DMS153 (cell line): Measurements from ENCODE around the gene ABTB1.
"Not testable (repeated sequence)": the region's sequence is repeated elsewhere in the genome, so short reads cannot be mapped to it uniquely, and the experiment has no call there.

Experiments used
- DNase-seq: peaks from one replicate; lab custom pipeline; 2025; lab: John Stamatoyannopoulos, UW

ABTB1 gene

DNA sequence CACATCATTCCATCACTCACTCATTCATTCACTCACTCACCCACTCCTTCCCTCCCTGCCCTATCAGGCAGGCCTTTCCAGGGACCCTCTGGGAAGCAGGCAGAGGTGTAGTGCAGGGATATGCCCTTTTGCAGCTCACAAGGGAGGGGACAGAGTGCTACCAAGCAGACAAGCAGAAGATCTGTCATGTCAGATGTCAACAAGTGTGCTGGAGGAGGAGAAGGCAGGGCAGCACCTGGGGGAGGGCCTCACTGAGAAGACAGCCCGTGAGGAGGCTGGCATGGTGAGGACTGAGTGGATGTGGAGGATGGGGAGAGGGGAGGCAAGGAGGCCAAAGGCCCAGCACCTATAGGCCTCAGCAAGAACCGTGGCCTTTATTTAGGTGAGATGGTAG lies 15.3 kb downstream of the ABTB1 start:
- no peak for DNase-seq

DNA sequence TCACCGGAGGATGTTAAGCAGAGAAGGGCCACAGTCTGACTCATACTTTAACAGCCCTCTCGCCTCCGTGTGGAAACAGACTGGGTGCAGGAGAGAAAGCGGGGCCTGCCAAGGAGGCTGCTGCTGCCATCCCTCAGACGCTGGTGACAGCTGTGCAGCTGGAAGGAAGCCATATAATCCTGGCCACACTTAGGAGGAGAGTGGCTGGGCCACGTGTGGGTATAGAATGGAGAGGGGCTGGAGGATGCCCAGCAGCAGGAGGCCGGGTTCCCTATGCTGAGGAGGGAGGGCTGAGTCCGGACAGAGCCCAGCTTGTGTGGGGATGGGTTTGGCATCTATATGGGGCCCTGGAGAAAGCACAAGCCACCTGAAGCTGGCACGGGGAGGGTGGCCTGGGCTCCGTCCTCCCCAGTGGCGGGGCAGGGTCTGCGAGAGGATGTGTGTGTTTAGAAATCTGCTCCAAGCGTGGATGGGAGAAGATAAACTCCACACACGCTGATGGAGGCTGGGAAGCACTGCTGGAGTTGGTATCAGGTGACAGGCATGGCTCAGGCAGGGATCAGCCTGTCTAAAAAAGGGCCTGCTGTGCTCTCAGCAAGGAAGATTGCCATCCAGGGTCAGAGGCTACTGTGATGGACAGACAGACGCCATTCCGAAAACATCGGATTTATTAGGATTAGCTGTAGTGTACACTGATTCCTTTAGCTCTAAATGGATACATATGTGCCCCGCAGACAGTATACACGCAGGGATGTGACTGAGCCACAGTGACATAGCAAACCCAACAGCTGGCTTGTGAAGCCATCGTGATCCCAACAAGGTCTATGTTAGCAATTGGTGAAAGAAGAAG lies 15.9 kb downstream of the ABTB1 start:
- no peak for DNase-seq

DNA sequence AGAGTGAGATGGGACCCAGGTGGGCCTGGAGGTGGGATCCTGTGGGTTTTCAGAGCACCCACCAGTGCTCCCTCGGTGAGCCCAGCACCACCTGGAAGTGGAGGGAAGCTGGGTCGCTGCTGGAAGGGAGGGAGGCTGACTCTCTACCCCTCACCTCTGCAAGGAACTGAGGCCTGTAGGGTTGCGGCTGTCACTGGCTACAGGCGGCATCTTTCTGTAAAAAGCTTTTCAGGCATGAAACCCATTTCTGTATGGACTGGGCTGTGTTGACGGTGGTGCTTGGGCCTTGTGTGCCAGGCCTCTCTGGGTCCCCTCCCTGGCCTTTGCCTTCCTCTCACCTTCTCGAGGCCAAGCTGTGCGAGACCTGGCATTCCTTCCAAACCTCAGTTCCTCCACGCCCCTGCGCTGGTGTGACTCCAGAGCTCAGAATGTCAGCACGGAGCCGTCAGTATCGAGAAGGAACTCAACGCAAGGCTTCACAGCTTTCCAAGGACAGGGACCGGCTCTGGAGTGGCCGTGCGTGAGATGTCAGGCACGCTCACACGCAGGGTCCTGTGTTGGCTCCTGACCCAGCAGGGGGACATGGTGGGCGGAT lies 16.6 kb downstream of the ABTB1 start:
- DNase-seq, result no peak

DNA sequence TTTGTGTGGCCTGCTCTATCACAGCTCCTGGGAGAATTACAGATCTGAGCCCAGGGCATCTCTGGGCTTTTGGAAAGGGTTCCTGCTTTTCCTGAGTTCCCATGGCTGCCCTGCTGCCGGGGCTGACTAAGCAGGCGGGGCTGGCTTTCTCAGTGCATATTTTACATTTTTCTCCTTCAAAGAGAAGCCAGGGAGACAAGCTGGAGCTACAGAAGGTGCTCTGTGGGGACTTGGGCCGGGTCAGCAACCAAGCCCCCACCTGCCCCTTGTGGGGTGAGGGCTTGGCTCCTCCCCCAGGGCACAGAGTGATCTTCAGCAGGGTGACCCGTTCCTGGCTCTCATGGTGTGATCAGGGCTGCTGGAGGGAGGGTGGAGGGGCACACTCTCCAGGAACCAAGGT lies 17.4 kb downstream of the ABTB1 start:
- no peak for DNase-seq

DNA sequence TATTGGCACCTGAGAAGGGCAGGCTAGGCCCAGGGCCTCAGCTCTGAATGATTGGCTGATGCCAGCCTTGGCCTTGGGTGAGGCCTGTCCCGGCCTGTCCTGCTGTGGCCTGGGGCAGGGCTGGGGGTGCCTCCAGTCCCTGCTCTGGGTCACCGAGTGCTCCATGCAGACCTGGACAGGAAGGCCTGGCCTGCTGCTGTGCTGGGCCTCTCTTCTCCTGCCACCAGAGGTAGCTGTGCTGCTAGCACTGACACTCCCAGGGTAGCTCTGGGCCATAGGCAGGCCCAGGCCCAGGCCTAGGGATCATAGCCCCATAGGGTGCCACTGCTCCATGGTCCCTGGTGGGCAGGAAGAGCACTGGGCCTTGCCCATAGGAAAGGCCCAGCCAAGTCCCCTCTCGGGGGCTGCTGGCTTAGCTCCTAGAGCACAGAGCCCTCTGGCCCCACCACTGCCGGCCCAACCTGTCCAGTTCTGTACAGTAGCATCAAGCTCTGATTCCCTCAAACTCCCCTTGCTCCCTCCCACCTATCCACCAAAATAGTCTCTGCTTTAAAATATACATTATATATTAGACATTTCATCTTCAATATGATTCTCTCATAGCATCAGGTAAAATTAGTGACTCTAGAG lies 18.2 kb downstream of the ABTB1 start:
- DNase-seq, result peak; percentile 4

DNA sequence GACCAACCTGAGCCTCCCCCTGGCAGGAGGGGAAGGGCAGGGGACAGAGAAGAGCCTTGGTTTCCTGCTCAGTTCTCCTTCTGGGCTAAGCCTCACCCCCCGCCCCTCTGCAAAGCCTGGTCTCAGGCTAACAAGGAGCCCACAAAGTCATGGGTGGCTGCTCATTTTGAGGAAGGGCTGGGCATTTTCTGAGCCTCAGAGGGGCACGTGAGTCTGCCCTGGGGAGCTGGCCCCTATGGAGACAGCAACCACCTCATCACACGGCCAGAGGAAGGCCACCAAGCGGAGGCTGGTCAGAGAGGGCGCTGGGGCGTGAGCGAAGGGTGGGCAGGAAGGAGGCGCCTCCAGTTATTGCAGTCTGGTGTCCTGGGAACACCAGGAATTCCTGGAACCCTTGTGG lies 18.7 kb downstream of the ABTB1 start:
- DNase-seq, result no peak

DNA sequence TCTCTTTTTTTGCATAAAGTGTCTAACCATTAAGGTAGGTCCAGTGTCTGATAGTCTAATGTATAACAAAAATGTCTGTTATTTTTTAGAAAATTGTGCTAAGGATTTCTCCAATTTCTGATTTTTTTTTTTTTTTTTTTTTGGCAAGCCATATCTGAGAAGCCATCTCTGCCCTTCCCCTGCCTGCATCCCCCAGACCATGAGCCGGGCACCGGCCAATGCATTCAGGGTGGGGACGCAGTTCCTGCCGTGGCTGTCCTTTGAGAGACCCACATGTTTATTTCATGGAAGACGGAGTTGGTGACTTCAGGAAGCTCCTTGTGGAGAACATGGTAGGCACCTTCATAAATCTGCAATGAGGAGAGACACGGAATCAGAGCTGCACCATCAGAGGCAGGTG lies 19.2 kb downstream of the ABTB1 start:
- DNase-seq, result no peak

DNA sequence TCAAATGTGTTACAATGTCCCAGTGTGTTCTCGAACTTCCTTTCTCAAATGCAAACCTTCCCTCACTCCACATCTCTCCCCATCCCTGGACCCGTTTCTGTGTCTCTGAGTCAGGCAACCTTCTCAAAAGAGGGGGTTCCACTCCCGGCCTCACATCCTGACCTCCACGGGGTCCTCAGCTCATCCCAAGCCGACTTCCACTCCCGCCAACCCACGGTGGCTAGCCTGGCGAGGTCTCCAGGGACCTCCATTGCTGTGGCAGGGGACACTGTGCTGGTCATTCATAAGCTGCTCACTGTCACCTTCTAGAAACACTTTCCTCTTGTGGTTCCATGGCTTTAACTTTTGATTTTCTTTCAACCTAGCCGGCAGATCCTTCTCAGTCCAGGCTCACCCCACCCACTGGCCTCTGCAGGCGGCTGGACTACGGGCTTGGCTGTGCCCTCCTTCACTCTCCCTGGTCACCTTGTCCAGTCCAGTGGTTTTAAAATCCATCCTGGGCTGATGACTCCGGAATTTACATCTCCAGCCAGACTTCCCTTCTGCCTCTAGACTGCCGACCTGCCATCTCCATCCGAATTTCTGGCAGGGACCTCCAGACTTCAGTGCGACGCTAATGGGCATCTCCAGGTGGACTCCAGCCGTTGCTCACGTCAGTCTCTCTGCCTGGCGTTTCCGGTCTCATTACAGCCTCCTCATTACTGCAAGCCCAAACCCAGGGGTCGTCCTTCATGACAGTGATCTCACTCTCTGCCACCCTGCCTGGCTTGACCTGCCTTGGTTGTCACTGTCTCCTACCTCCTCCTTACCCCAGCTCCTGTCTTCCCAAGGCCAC lies 20.0 kb downstream of the ABTB1 start:
- DNase-seq, result no peak

DNA sequence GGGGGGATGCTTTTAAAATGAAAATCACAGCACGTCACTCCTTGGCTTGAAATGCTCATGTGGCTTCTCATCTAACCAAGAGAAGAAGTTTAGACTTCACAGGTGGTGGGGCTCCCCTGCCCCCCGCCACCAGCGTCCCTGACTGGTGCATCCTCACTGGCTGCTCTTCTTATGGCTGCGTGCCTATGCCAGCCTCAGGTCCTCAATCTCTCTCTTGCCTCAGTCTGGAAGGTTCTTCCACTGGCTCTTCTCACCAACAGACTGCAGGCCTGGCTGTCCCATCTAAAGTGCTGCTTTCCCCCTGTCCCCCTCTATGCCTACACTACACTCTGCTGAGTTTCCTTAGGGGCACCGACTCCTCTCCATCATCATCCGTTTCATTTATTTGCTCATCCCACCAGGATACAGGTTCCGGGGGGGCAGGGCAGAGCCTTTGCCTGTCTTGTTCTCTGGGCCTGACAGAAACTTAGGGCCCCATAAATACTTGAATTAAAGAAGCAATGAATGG lies 20.6 kb downstream of the ABTB1 start:
- DNase-seq, result no peak

DNA sequence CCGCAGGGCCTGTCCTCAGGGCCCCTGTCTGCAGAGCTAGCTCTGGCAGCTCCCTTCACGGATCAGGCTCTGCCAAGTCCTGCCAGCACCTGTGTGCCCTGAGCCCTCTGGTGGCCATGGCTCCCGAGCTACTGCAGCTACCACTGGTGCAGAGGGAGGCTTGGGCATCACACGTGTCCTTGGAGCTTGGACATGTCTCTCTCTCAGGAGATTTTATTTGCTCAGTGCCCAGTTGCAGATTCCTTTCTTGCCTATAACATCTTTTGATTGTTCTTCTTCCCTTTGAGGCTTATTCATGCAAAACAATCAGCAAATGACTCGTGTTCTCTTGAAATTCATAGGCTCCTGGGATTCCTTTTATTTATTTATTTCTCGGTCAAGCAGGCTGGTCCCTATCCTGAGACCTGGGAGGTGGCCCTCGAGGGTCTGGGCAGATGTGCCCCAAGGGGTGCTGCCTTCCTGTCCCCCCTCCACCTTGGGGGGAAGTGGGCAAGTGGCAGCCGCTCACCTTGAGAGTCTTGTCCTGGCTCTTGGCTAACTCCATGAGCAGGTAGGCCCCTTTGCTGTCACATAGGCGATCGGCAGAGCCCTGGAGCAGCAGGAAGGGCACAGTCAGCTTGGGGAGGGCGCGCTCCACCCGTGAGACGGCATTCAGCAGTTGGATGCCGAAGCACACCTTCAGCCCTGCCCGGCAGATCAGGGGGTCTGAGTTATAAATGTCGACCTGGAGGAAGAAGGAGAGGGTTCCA lies 21.9 kb downstream of the ABTB1 start:
- DNase-seq, result peak; percentile 65

DNA sequence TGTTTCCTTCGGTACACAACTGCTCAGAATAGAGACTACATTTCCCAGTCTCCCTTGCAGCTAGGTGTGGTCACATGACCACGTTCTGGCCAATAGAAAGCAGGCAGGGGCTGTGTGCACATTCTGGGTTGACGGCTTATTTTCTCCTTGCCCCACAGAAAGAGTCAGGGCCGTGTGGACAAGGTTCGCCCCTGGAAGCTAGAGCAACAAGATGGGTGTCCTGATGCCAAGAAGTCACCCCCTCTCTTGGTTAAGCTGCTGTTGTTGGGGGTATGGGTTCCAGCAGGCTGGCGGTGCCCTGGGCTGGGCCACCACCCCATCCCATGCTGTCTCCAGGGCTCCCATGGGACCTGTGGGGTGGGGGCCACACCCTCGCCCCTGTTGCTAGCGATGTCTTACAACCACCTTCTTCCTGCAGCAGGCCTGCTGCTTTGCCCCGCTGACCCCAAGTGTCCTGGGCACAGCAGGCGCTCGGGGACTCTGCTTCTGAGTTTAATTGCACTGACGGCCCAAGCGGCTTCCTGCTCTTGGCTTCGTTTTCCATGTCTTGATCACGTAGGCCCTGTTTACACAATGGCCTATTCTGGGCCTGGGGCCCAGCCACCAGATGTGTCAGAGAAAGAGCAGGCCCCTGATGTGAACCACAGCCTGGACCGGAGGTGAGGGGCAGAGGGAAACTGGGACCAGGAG lies 24.9 kb downstream of the ABTB1 start:
- DNase-seq, result peak; percentile 87

DNA sequence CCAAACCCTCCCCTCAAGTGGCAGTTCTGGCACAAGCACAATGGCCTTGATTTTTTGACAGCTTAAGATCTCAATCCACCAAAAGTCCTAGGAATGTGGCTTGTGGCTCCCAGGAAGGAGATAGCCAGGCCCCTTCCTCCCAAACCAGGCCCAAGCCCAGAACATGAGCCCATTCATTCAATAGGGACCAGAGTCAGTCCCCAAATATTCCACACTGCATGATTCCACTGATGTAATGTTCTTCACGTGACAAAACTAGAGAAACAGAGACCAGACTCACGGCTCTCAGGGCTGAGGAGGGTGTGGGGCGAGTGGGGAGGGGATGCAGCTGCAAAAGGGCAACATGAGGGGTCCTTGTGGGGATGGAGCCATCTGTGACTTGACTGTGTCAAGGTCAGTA lies 25.5 kb downstream of the ABTB1 start:
- no peak for DNase-seq

DNA sequence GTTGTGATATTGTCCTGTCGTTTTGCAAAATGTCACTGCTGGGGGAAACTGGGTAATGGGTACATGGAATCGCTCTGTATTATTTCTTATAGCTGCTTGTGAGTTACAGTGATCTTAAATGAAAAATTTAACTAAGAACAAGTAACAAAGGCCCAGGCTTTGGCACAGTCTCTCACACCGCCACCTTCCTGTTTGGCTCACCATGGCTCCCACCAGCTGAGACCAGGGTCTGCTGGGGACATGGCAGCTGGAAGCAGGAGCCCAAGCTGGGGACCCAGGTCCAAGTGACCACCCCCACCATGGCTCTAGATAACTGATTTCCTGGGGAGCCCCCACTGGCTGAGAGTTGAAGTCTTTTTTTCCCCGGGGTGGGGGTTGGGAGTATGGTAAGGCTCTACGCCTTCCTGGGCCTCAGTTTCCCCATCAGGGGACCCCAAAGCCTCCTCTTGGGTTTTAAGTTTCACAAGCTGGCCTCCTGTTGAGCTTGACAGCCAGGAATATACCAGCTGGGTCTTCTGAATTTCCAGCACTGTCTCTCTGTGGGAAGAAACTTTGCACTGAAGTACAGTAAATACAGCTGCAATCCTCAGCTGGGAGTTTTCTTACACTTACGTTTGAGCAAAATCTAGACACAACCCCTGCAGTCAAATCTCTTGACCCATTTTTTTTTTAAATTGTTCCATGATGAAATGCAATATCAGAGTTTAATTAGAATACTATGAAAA lies 26.1 kb downstream of the ABTB1 start:
- DNase-seq, result no peak

DNA sequence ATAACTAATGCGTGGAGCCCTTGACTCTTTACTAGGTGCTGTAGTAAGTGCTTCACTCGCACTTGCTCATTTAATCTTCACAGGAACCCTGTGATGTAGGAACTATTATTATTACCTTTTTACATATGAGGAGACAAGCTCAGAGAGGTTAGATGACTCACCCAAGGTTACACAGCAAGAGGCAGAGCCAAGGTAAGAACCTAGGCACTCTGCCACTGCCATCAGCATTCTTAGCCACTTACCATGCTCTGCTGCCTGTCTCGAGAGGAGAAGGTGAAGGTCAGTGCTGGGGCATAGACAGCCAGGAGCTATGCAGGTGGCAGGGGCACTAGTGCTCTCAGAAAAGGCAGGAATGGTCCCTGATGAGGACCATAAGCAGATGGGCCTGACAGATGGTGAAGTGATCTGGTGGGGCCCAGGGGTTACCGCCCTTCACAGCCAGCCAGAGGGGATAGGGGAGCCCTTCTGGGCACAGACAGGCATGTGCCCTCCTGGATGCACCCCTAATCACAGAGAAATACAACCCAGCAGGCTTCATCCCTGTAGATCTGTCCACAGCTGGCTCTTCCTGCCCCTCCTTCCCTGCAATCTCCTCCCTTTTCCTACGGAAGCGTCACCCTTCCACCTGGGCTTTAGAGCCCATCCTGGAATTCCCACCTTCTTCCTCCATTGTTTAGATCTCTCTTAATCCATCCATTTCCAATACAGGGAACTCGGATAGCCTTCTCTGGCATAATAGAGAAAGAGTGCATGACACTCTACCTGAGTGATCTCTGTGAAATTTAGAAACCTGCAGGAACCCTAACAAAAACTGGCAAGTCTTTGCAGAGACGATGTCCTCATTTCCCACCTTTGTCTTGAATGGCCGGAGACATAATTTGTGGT lies 26.9 kb downstream of the ABTB1 start:
- DNase-seq, result no peak

DNA sequence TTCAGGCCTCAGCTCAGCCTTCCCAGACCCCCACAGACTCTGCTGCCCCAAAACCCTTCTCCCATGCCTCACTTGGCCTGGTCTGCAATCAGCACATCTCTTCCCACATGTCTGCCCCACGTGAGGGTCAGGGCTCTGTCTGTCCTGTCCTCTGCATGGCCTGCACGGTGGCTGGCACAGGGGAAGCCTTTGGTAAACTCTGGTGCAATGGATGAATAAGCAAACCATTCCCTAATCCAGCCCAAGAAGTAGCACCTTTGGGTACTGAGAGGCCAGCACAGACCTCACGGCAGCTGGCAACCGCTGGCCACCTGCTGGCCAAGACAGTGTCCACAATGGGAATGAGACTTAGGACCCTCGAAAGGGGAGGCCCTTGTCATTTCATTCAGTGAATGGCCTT lies 27.7 kb downstream of the ABTB1 start:
- no peak for DNase-seq

DNA sequence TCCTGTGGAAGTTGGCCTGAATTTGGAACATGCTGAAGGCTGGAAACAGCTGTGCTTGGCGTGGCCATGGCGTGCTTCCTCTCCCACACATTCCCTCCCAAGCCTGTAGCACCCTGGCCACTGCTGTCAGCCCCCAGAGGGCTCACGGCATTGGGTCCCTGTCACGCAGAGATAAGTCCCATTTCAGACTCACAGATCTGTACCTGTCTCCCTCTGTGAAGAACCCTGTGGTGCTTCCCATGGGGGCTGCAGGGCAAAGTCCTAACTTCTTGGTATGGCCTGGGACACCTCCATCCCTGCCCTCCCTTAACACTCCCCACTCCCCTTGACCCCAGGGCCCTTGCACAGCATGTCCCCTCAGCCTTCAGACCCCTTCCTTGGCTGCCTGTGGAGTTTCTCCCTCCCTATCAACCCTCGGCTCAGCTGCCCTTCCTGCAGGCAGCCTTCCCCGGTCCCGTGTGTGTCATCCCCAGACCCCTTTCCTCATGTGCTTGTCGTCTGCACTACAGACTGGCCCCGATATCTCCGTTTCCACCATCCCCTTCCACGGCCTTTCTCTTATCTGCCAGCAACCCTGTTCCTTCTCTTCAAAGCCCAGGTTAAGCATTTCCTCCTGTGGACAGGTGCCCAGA lies 28.6 kb downstream of the ABTB1 start:
- DNase-seq, result no peak

DNA sequence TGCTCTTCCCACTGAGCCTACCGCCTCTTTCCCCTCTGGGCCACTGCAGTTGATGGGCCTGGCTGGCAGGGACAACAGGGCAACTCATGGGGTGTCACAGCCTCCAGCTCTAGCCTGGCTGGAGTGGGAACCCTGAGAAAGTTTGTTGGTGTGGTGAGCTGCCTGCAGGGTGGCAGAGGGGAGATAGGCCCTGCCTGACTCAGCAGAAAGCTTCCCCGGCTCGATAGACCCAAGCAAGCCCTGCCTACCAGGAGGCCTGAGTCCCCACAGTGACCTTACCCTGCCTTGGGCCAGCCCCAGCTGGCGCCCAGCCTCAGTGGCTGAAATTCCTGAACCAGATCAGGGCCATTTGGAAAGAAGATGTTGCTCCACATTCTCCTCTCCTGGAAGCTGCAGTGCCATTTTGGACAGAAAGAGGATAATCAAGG lies 29.4 kb downstream of the ABTB1 start:
- DNase-seq, result no peak

DNA sequence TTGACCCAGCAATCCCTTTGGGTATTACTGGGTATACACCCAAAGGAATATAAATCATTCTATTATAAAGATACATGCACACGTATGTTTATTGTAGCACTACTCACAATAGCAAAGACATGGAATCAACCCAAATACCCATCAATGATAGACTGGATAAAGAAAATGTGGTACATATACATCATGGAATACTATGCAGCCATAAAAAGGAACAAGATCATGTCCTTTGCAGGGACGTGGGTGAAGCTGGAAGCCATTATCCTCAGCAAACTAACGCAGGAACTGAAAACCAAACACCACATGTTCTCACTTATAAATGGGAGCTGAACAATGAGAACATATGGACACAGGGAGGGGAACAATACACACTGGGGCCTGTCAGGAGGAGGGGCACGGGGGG lies 32.1 kb downstream of the ABTB1 start:
- not testable (repeated sequence) for DNase-seq

DNA sequence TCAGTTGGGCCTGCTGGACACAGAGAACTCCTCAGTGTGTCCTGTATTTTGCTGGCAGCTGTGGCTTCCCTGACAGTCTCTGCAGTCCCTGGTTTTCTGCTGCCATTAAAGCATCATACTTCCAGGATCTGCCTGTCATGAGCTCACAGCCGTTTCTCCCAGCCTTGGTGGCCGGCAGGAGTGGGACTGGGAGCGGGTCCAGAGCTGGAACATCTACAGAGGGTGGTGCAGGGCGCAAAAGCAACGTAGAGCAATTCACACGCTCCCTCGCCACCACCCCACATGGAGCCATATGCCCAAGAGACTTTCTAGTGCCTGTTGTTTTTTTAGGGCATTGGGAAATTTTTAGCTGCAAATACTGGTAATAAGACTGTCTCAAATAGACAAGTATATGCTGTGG lies 33.6 kb downstream of the ABTB1 start:
- no peak for DNase-seq
